ENCODE measurements around the gene YIPF5.

- TF ChIP-seq POLR2AphosphoS5 (IDR thresholded peaks at IDR 0.05; ENCODE audit: low read depth, low read length) (no peak), PAX5 (IDR thresholded peaks at IDR 0.05; ENCODE audit: insufficient read depth, low read length, severe bottlenecking) (no peak), POLR2A (IDR thresholded peaks at IDR 0.05; ENCODE audit: low read depth, low read length) (no peak), POU2F2 (IDR thresholded peaks at IDR 0.05; ENCODE audit: low read depth, low read length) (no peak), SPI1 (IDR thresholded peaks at IDR 0.05; ENCODE audit: low read depth, low read length) (no peak)
Measured at GRCh38 chr5:144191998-144192397, 21.5 kb upstream of the YIPF5 start.

All from GM12891 (cell line).